Esophagus (tissue), 2 donors: Measurements from ENCODE around the gene C19orf25. TPM values are rescaled to one million over a fixed set of nuclear protein-coding genes. Genes with fewer than 3 reads are reported as not detected.
A peak's percentile ranks its signal among the peaks of the same experiment; 100 is the strongest.

ENCODE experiments used
- H3K27ac ChIP-seq, 2 donors: one replicate each; pipeline ENCODE4 v1.5.1; 2013; ENCODE audit warnings: low read depth in 2 of 2, mild to moderate bottlenecking in 2 of 2, inconsistent platforms in 1 of 2, low read length in 1 of 2, moderate library complexity in 1 of 2
- H3K27me3 ChIP-seq, 2 donors: one replicate each; pipeline ENCODE4 v1.6.1; 2013; ENCODE audit warnings: low read length in 2 of 2, control low read depth in 1 of 2, mild to moderate bottlenecking in 1 of 2; ENCODE audit not compliant: insufficient read depth in 2 of 2, control insufficient read depth in 1 of 2
- H3K36me3 ChIP-seq, 2 donors: one replicate each; pipeline ENCODE4 v1.6.1; 2013; ENCODE audit warnings: low read length in 1 of 2; ENCODE audit not compliant: control insufficient read depth in 2 of 2, insufficient read depth in 2 of 2
- H3K4me1 ChIP-seq, 2 donors: one replicate each; pipeline ENCODE4 v1.6.1; 2013; ENCODE audit warnings: low read length in 1 of 2; ENCODE audit not compliant: control insufficient read depth in 2 of 2, insufficient read depth in 2 of 2
- H3K4me3 ChIP-seq, 2 donors: one replicate each; pipeline ENCODE4 v1.5.1; 2013; ENCODE audit warnings: low read length in 2 of 2, mild to moderate bottlenecking in 2 of 2, low read depth in 1 of 2, moderate library complexity in 1 of 2
- H3K9me3 ChIP-seq, 2 donors: one replicate each; pipeline ENCODE4 v1.6.1; 2013; ENCODE audit warnings: mild to moderate bottlenecking in 2 of 2, low read depth in 1 of 2, low read length in 1 of 2, moderate library complexity in 1 of 2; ENCODE audit not compliant: control insufficient read depth in 2 of 2, insufficient read depth in 1 of 2
- WGBS, 2 donors: extraction: QIAGEN DNeasy Blood & Tissue Kit; methylation state at CpG; one replicate each; pipeline ENCODE4 v1.1.7; 2013; 5-methylcytosine and 5-hydroxymethylcytosine counted together
- polyA plus RNA-seq, 2 donors: library from polyadenylated mRNA; stranded (reverse); fragments of 200-250 nt; gene quantifications; one replicate each; pipeline ENCODE4 v1.2.3, GENCODE V29; 2013
- donor health status: healthy with polysubstance abuse.
- donor health status: Bipolar disorder and iron deficiency.

C19orf25 gene
- polyA plus RNA-seq, 2 donors: 17.8 to 28.1 TPM

DNA sequence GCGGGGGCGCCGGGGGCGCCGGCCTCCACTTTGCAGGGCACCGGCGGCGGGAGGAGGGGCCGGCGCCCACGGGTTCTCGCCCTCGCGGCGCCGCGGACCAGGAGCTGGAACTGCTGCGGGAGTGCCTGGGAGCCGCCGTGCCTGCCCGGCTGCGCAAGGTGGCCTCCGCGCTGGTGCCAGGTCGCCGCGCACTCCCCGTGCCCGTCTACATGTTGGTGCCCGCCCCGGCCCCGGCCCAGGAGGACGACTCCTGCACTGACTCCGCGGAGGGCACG is 11.9 kb downstream of the C19orf25 start:
- H3K36me3 ChIP-seq: peaks cover 0 to 4% of the 10 kb centered on the region in 2 donors
- peaks cover 43 to 66% of the 10 kb centered on the region in 2 donors for H3K4me1 ChIP-seq
- 2 to 6% methylated on average over 13 to 36 of the region's 36 CpGs for WGBS, 2 donors
- H3K27ac ChIP-seq: no peak overlapping the region
- peaks cover 0 to 50% of the 10 kb centered on the region in 2 donors for H3K27me3 ChIP-seq
- peaks cover 0 to 14% of the 10 kb centered on the region in 2 donors for H3K9me3 ChIP-seq
- H3K4me3 ChIP-seq: peak overlapping the region in 1 of 2 donors; percentile 9

GRCh38 chr19:1466461-1467214 is 12.4 kb downstream of the C19orf25 start:
- Histone ChIP-seq H3K9me3 (peaks cover 0 to 11% of the 10 kb centered on the region in 2 donors), H3K27ac (no peak overlapping the region), H3K4me1 (peaks cover 43 to 62% of the 10 kb centered on the region in 2 donors), H3K36me3 (peaks cover 0 to 4% of the 10 kb centered on the region in 2 donors), H3K4me3 (no peak overlapping the region), H3K27me3 (peaks cover 0 to 47% of the 10 kb centered on the region in 2 donors)
- WGBS, 2 donors: 24 to 29% methylated on average over 70 of the region's 70 CpGs

GRCh38 chr19:1466018-1466460 is 13.0 kb downstream of the C19orf25 start:
- 41 to 46% methylated on average over 41 of the region's 41 CpGs for WGBS, 2 donors
- Histone ChIP-seq H3K4me1 (peaks cover 43 to 56% of the 10 kb centered on the region in 2 donors), H3K27me3 (peaks cover 0 to 46% of the 10 kb centered on the region in 2 donors), H3K4me3 (no peak overlapping the region), H3K36me3 (peaks cover 0 to 4% of the 10 kb centered on the region in 2 donors), H3K9me3 (peaks cover 0 to 10% of the 10 kb centered on the region in 2 donors), H3K27ac (no peak overlapping the region)

- WGBS, 2 donors: 34 to 45% methylated on average over 46 to 83 of the region's 83 CpGs
- Histone ChIP-seq H3K4me1 (peaks cover 37 to 50% of the 10 kb centered on the region in 2 donors), H3K36me3 (peaks cover 0 to 4% of the 10 kb centered on the region in 2 donors), H3K9me3 (peaks cover 0 to 10% of the 10 kb centered on the region in 2 donors), H3K27ac (no peak overlapping the region), H3K4me3 (peak overlapping the region in 1 of 2 donors; percentile 20), H3K27me3 (peaks cover 0 to 42% of the 10 kb centered on the region in 2 donors)
These were observed 13.6 kb downstream of the C19orf25 start for GRCh38 chr19:1465191-1466016.

DNA sequence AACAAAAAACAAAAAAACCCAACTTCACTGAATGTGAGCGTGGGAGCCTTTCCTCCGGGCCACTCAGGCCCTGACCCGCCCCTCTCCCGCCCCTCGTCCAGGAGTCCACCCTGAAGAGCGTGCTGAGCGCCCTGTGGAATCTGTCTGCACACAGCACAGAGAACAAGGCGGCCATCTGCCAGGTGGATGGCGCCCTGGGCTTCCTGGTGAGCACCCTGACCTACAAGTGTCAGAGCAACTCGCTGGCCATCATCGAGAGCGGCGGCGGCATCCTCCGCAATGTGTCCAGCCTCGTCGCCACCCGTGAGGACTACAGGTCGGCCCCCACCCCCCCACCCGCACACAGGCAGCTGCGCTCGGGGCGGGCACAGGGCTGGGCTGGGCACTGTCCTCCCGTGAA is 17.2 kb downstream of the C19orf25 start:
- no peak overlapping the region for H3K4me3 ChIP-seq
- H3K27ac ChIP-seq: no peak overlapping the region
- H3K27me3 ChIP-seq: peaks cover 0 to 20% of the 10 kb centered on the region in 2 donors
- H3K4me1 ChIP-seq: peaks cover 11 to 22% of the 10 kb centered on the region in 2 donors
- peaks cover 0 to 4% of the 10 kb centered on the region in 2 donors for H3K36me3 ChIP-seq
- peaks cover 0 to 9% of the 10 kb centered on the region in 2 donors for H3K9me3 ChIP-seq
- WGBS, 2 donors: 93 to 95% methylated on average over 23 to 24 of the region's 24 CpGs

DNA sequence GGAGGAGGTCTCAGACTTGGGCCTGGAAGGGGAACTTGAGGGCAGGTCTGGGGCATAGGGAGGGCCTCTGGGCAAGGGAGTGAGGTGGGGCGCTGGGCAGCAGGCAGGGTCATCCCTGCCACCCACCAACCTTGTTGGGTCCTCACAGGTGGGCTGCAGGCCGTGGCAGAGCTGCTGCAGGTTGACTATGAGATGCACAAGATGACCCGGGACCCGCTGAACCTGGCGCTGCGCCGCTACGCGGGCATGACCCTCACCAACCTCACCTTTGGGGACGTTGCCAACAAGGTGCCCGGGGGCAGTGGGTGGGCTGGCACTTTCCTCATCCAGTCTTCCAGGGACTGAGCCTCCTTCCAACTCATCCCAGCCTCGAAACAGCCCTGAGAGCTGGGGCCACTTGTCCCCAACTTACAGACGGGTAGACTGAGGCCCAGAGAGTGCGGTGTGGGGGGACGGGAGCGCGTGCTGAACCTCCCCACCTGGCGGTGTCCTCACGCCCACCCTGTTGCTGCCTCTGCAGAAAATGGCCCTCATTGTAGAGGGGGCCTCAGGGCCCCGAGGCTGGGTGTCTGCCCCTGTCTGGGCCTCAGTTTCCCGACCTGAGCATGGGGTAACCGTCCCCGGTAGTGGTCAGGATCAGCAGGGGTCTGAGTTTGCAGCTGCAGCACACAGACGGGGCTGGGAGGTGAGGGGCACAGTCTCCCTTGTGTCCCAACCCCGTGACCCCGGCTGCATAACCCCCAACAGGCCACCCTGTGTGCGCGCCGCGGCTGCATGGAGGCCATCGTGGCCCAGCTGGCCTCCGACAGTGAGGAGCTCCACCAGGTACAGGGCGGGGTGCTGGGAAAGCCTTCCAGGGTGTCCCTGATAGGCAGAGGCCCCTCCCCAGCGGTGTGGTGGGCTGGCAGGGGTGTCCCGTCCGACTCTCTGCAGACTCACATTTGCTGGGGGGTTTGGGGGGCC is 18.7 kb downstream of the C19orf25 start:
- 93 to 94% methylated on average over 33 to 36 of the region's 36 CpGs for WGBS, 2 donors
- H3K27me3 ChIP-seq: peaks cover 0 to 16% of the 10 kb centered on the region in 2 donors

GRCh38 chr19:1459479-1459878 is 19.5 kb downstream of the C19orf25 start:
- 76% methylated on average over 9 of the region's 9 CpGs for WGBS, 2 donors
- Histone ChIP-seq H3K36me3 (no peaks in the 10 kb centered on the region), H3K27me3 (peaks cover 0 to 15% of the 10 kb centered on the region in 2 donors), H3K27ac (no peak overlapping the region), H3K4me3 (no peak overlapping the region), H3K9me3 (peaks cover 0 to 5% of the 10 kb centered on the region in 2 donors), H3K4me1 (peaks cover 0 to 19% of the 10 kb centered on the region in 2 donors)

More for the DNA sequence above, 18.7 kb downstream of the C19orf25 start:
- Histone ChIP-seq H3K36me3 (peaks cover 0 to under 1% of the 10 kb centered on the region in 2 donors), H3K27ac (no peak overlapping the region), H3K9me3 (peaks cover 0 to 5% of the 10 kb centered on the region in 2 donors), H3K4me1 (peaks cover under 1 to 20% of the 10 kb centered on the region in 2 donors), H3K4me3 (no peak overlapping the region)

DNA sequence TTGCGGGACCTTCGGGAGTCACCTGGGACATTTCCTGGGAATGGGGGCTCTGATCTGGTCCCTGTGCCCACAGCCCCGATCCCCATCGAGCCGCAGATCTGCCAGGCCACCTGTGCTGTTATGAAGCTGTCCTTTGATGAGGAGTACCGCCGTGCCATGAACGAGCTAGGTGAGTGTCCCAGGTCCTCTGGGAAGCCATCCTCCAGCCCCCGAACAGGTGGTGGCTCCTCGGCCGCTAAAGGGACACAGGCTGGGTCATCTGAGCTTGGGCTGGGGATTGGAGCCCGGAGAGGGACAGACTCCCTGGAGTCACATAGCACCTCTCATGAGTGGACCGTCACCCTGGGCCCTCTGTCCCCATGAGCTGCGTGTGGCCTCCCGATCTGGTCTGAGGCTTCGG is 21.1 kb downstream of the C19orf25 start:
- H3K36me3 ChIP-seq: no peaks in the 10 kb centered on the region
- H3K4me1 ChIP-seq: peaks cover 5 to 28% of the 10 kb centered on the region in 2 donors
- H3K9me3 ChIP-seq: peaks cover 0 to 9% of the 10 kb centered on the region in 2 donors
- 77 to 84% methylated on average over 16 of the region's 16 CpGs for WGBS, 2 donors
- no peak overlapping the region for H3K27ac ChIP-seq
- peaks cover 0 to 24% of the 10 kb centered on the region in 2 donors for H3K27me3 ChIP-seq
- H3K4me3 ChIP-seq: no peak overlapping the region
